ENCODE data around the gene PPIE.

- TF ChIP-seq POLR2A (IDR thresholded peaks at IDR 0.05; ENCODE audit: control extremely low read depth in 1 of 2, low read depth in 2 of 2, low read length in 2 of 2) (no peak), GTF2F1 (IDR thresholded peaks at IDR 0.05; ENCODE audit: borderline replicate concordance, low read depth, low read length) (no peak), CTCF (IDR thresholded peaks at IDR 0.05; ENCODE audit: control extremely low read depth in 1 of 3, insufficient read depth in 1 of 3, low read depth in 1 of 3, low read length in 3 of 3) (no peak), EZH2 (IDR thresholded peaks at IDR 0.05; ENCODE audit: low read depth, low read length, severe bottlenecking) (no peak), HDAC6 (IDR thresholded peaks at IDR 0.05; ENCODE audit: low read depth, low read length) (no peak), BCL11A (IDR thresholded peaks at IDR 0.05; ENCODE audit: low read depth in 2 of 2, low read length in 2 of 2) (no peak), SUZ12 (IDR thresholded peaks at IDR 0.05; ENCODE audit: low read length) (no peak), ATF3 (IDR thresholded peaks at IDR 0.05; ENCODE audit: insufficient read depth, low read depth, low read length) (no peak)
Observed at GRCh38 chr1:39789571-39790110, 51.0 kb downstream of the PPIE start.
